ENCODE data around the gene PLK1. TPM values are rescaled to one million over a fixed set of nuclear protein-coding genes. Genes with fewer than 3 reads are reported as not detected.

PLK1 gene
- total and polyA plus RNA-seq, 2 of the 4 experiments (the other 2 are of a cell fraction) = 19.4 to 59.0 TPM

- H3K9ac ChIP-seq (ENCODE audit: low read depth, low read length) = no peak overlapping the region
- TF ChIP-seq FOS (IDR thresholded peaks at IDR 0.05; ENCODE audit: low read depth, low read length) (no peak), RCOR1 (IDR thresholded peaks at IDR 0.05; ENCODE audit: insufficient replicate concordance, low read length) (no peak), RAD21 (IDR thresholded peaks at IDR 0.05; ENCODE audit: low read length) (no peak), RFX5 (IDR thresholded peaks at IDR 0.05; ENCODE audit: low read depth, low read length) (no peak), MAFK (IDR thresholded peaks at IDR 0.05; ENCODE audit: low read depth, low read length) (no peak), MXI1 (IDR thresholded peaks at IDR 0.05; ENCODE audit: borderline replicate concordance, low read depth, low read length) (no peak), NFE2L2 (IDR thresholded peaks at IDR 0.05; ENCODE audit: low read depth, low read length) (no peak)
- H2AK9ac ChIP-seq (replicated peaks; ENCODE audit: low read depth, low read length, poor library complexity) = no peak overlapping the region
- no peak overlapping the region for H4K8ac ChIP-seq (ENCODE audit: low read depth in 2 of 2, low read length in 2 of 2)
- POLR2A ChIA-PET (ENCODE audit: unreplicated experiment) = no interaction called here
- DNase-seq (no peak), ATAC-seq (ENCODE audit: low read depth) (no peak)
- H4K5ac ChIP-seq (ENCODE audit: low read depth, low read length) = no peak overlapping the region
- no peaks in the 10 kb centered on the region; the same call in 1 of the 2 replicates for H3K27me3 ChIP-seq (ENCODE audit: control insufficient read depth, insufficient read depth, low read length)
- no peak overlapping the region for H2AFZ ChIP-seq (replicated peaks; ENCODE audit: low read length, poor library complexity)
- H4K20me1 ChIP-seq (ENCODE audit: insufficient read depth, low read length) = no peaks in the 10 kb centered on the region
- no peak overlapping the region for H2BK20ac ChIP-seq (ENCODE audit: low read depth, low read length)
- no peak overlapping the region for H2BK5ac ChIP-seq (ENCODE audit: low read depth, low read length, poor library complexity, severe bottlenecking)
- no TSS peak for BruUV-seq (replicated peaks)
- H3K18ac ChIP-seq (ENCODE audit: low read depth, low read length) = no peak overlapping the region
- H2AK5ac ChIP-seq (ENCODE audit: low read depth, low read length) = no peak overlapping the region
- H3K4ac ChIP-seq (ENCODE audit: low read depth, low read length) = no peak overlapping the region
- no peak overlapping the region for H3K4me3 ChIP-seq (ENCODE audit: insufficient read depth, low read depth, low read length)
- no peaks in the 10 kb centered on the region for H3K36me3 ChIP-seq (ENCODE audit: control insufficient read depth, insufficient read depth, low read length)
- no peak overlapping the region for H2BK120ac ChIP-seq (ENCODE audit: low read depth, low read length)
- no peak overlapping the region for H4K91ac ChIP-seq (ENCODE audit: insufficient read depth, low read depth, low read length)
- H3K4me1 ChIP-seq (ENCODE audit: control insufficient read depth, insufficient read depth, low read length) = peaks cover 2% of the 10 kb centered on the region; the same call in 1 of the 2 replicates
- no peak overlapping the region for H3K56ac ChIP-seq (ENCODE audit: extremely low read depth, insufficient read depth, low read length)
- H3K9me1 ChIP-seq (ENCODE audit: insufficient read depth, low read length) = no peaks in the 10 kb centered on the region
- CTCF ChIA-PET = no interaction called here
- no peak overlapping the region for H3K27ac ChIP-seq (ENCODE audit: insufficient read depth, low read length)
- H3K79me1 ChIP-seq (ENCODE audit: low read depth in 1 of 2, low read length in 2 of 2) = no peaks in the 10 kb centered on the region
- dilution Hi-C loops (cut with HindIII; ENCODE audit: low sequenced_read_pairs, unreplicated experiment) = no loop called here
- intact Hi-C loops (cut with micrococcal nuclease) = no loop called here
- no peak overlapping the region for H2BK15ac ChIP-seq (ENCODE audit: low read depth, low read length)
- in situ Hi-C loops (cut with MboI; ENCODE audit: low sequenced_read_pairs) = no loop called here
- H3K9me3 ChIP-seq (ENCODE audit: control insufficient read depth, insufficient read depth, low read length) = 0 out of 2 replicates have a peak, but pooled peaks cover 2% of the 10 kb centered on the region
- no CpG with 5 or more reads among the region's 8 CpGs for WGBS, 2 experiments (ENCODE audit: extremely low coverage in 2 of 2, insufficient read length in 1 of 2)
- no peak overlapping the region for H3K14ac ChIP-seq (replicated peaks; ENCODE audit: low read depth, low read length)
- no peak overlapping the region for H3K4me2 ChIP-seq (ENCODE audit: low read depth, low read length)
- no peak overlapping the region for H3K23ac ChIP-seq (ENCODE audit: low read depth, low read length)
These were observed 22.4 kb downstream of the PLK1 start for GRCh38 chr16:23701045-23701444.

Data from IMR-90 (cell line).